SK-N-SH treated with all-trans-retinoic acid at 6 μM for 48 hours (cell line): Measurements from ENCODE around the gene PDE1C.
A peak's percentile ranks its signal among the peaks of the same experiment; 100 is the strongest.

ENCODE experiments used
- ATAC-seq: fragments of 200-7000 bp; cut with Tn5 transposase; 3 replicates; pipeline ENCODE4 v1.9.1; 2020; ENCODE audit warnings: mild to moderate bottlenecking, moderate library complexity
- ARNTL ChIP-seq: fragments of 450-650 bp; formaldehyde crosslinking; IDR thresholded peaks from 2 replicates; pipeline ENCODE4 v1.5.0; 2020; ENCODE audit warnings: low read depth, mild to moderate bottlenecking, moderate library complexity, borderline replicate concordance
- BACH2 ChIP-seq: fragments of 250-450 bp; sonication (Bioruptor Pico); IDR thresholded peaks from 2 replicates; pipeline ENCODE4 v1.9.0; 2021; ENCODE audit warnings: mild to moderate bottlenecking, borderline replicate concordance
- CREB5 ChIP-seq: fragments of 250-450 bp; sonication (Bioruptor Pico); IDR thresholded peaks from 2 replicates; pipeline ENCODE4 v1.5.1; 2020; ENCODE audit warnings: low read depth, mild to moderate bottlenecking, moderate library complexity
- CSRNP3 ChIP-seq: fragments of 250-450 bp; sonication (Bioruptor Pico); IDR thresholded peaks from 2 replicates; pipeline ENCODE4 v1.5.1; 2021; ENCODE audit warnings: mild to moderate bottlenecking, moderate library complexity
- ESRRG ChIP-seq: fragments of 250-450 bp; sonication (Bioruptor Pico); IDR thresholded peaks from 2 replicates; pipeline ENCODE4 v1.6.1; 2021; ENCODE audit warnings: mild to moderate bottlenecking
- GLIS3 ChIP-seq: fragments of 250-450 bp; sonication (Bioruptor Pico); IDR thresholded peaks from 2 replicates; pipeline ENCODE4 v1.5.0; 2020; ENCODE audit warnings: mild to moderate bottlenecking, moderate library complexity
- ISL1 ChIP-seq: fragments of 250-450 bp; sonication (Bioruptor Pico); IDR thresholded peaks from 2 replicates; pipeline ENCODE4 v2.1.2; 2022; ENCODE audit warnings: mild to moderate bottlenecking, moderate library complexity
- OSR1 ChIP-seq: fragments of 250-450 bp; sonication (Bioruptor Pico); IDR thresholded peaks from 2 replicates; pipeline ENCODE4 v1.8.0; 2022; ENCODE audit warnings: moderate library complexity, mild to moderate bottlenecking, inconsistent platforms
- POU6F1 ChIP-seq: fragments of 250-450 bp; sonication (Bioruptor Pico); IDR thresholded peaks from 2 replicates; pipeline ENCODE4 v1.8.0; 2021; ENCODE audit warnings: low read depth, mild to moderate bottlenecking, moderate library complexity, borderline replicate concordance
- PPARA ChIP-seq: fragments of 250-450 bp; sonication (Bioruptor Pico); IDR thresholded peaks from 2 replicates; pipeline ENCODE4 v1.5.0; 2020; ENCODE audit warnings: mild to moderate bottlenecking, borderline replicate concordance
- RARB ChIP-seq: fragments of 250-450 bp; sonication (Bioruptor Pico); IDR thresholded peaks from 2 replicates; pipeline ENCODE4 v1.8.0; 2021; ENCODE audit warnings: mild to moderate bottlenecking, moderate library complexity
- SNAI2 ChIP-seq: fragments of 250-450 bp; sonication (Bioruptor Pico); IDR thresholded peaks from 2 replicates; pipeline ENCODE4 v1.5.0; 2020; ENCODE audit warnings: mild to moderate bottlenecking, moderate library complexity
- TCF4 ChIP-seq: fragments of 250-450 bp; sonication (Bioruptor Pico); IDR thresholded peaks from 2 replicates; pipeline ENCODE4 v1.8.0; 2021; ENCODE audit warnings: mild to moderate bottlenecking, moderate library complexity, borderline replicate concordance
- TOX ChIP-seq: fragments of 250-450 bp; sonication (Bioruptor Pico); IDR thresholded peaks from 2 replicates; pipeline ENCODE4 v1.8.0; 2021; ENCODE audit warnings: mild to moderate bottlenecking, moderate library complexity, borderline replicate concordance
- TSHZ2 ChIP-seq: fragments of 250-450 bp; sonication (Bioruptor Pico); IDR thresholded peaks from 2 replicates; pipeline ENCODE4 v1.5.0; 2020; ENCODE audit warnings: mild to moderate bottlenecking, moderate library complexity
- ZC3H10 ChIP-seq: fragments of 250-450 bp; sonication (Bioruptor Pico); IDR thresholded peaks from 2 replicates; pipeline ENCODE4 v1.5.1; 2021; ENCODE audit warnings: mild to moderate bottlenecking, moderate library complexity
- ZFP3 ChIP-seq: fragments of 250-450 bp; sonication (Bioruptor Pico); IDR thresholded peaks from 2 replicates; pipeline ENCODE4 v1.5.0; 2020; ENCODE audit warnings: mild to moderate bottlenecking, moderate library complexity
- ZFP30 ChIP-seq: fragments of 450-650 bp; formaldehyde crosslinking; IDR thresholded peaks from 2 replicates; pipeline ENCODE4 v1.5.0; 2022; ENCODE audit warnings: mild to moderate bottlenecking, moderate library complexity
- TF ChIP-seq, protein P1 (sequence below): fragments of 250-450 bp; sonication (Bioruptor Pico); IDR thresholded peaks from 2 replicates; pipeline ENCODE4 v1.8.0; 2020; ENCODE audit warnings: mild to moderate bottlenecking, moderate library complexity, borderline replicate concordance

PDE1C gene

DNA sequence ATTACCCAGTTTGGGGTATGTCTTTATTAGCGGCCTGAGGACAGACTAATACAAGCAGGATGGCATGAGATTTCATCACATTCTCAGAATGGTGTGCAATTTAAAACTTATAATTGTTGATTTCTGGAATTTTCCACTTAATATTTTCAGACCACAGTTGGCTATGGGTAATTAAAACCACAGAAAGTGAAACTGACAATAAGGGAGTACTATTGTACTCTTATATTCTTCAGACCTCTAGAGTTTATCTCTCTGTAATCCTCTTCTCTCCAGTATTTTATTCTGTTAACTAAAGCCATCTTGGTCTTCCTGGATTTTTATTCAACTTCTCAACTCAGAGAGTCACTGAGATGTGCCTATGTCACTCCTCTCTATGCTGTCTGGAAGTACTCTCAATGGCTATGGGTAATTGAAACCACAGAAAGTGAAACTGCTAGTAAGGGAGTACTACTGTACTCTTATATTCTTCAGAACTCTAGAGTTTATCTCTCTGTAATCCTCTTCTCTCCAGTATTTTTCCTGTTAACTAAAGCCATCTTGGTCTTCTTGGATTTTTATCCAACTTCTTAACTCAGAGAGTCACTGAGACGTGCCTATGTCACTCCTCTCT is 264.9 kb downstream of the PDE1C start:
- peak; percentile 62 for ATAC-seq
- TF ChIP-seq CREB5 (no peak), ZFP3 (CRISPR knock-in tag) (no peak), OSR1 (CRISPR knock-in tag) (no peak), SNAI2 (CRISPR knock-in tag) (no peak), RARB (no peak)

DNA sequence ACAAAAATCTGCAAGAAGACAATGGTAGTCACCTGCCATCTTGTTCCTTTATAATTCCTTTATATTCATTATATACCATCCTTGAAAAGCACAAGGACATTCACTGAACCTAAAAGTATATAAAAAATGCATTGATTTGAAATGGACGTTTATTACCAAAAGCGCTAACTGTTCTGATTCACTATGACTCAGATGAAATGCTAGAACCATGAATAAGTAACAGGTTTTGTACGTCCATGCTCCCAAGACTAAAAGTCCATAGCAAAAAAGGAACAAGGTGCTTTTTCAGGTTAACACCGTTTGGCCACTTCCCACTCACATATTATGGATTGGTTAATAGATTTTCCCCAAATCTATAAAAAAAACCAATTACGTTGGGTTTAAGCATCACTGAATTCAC is 273.8 kb downstream of the PDE1C start:
- ATAC-seq, result no peak
- TF ChIP-seq ISL1 (CRISPR knock-in tag) (no peak), BACH2 (CRISPR knock-in tag) (no peak), TOX (CRISPR knock-in tag) (no peak), GLIS3 (CRISPR knock-in tag) (no peak), TCF4 (no peak), CSRNP3 (CRISPR knock-in tag) (no peak), ZC3H10 (no peak), SNAI2 (CRISPR knock-in tag) (no peak), ZFP30 (CRISPR knock-in tag) (no peak)

- ATAC-seq, result no peak
- TF ChIP-seq POU6F1 (CRISPR knock-in tag) (no peak), RARB (no peak), TCF4 (no peak), OSR1 (CRISPR knock-in tag) (no peak)
- TF ChIP-seq, all 23 proteins: peak for 0
These were observed 275.3 kb downstream of the PDE1C start for GRCh38 chr7:31794851-31795344.

DNA sequence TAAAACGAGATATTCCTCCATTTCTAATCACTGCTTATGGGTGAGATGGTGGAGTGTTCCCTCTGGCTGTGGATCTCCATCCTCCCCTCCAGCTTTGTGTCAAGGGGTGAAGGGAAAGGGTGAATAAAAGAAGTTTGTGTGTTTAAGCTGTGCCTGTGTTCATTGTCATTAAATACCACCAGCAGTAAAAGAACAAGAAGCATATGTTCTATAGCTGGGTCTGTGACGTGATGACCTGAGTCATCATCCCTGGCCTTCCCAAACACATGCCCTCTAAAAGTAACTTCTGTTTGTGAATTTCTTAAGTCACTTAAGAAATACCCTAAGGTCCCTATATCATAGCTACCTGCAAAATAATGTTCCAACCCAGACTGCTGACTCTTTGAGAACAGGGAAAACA is 278.3 kb downstream of the PDE1C start:
- no peak for ATAC-seq
- TF ChIP-seq CSRNP3 (CRISPR knock-in tag), result no peak
- no peak for TF ChIP-seq OSR1 (CRISPR knock-in tag)
- TF ChIP-seq BACH2 (CRISPR knock-in tag), result no peak
- TF ChIP-seq, protein P1, sequence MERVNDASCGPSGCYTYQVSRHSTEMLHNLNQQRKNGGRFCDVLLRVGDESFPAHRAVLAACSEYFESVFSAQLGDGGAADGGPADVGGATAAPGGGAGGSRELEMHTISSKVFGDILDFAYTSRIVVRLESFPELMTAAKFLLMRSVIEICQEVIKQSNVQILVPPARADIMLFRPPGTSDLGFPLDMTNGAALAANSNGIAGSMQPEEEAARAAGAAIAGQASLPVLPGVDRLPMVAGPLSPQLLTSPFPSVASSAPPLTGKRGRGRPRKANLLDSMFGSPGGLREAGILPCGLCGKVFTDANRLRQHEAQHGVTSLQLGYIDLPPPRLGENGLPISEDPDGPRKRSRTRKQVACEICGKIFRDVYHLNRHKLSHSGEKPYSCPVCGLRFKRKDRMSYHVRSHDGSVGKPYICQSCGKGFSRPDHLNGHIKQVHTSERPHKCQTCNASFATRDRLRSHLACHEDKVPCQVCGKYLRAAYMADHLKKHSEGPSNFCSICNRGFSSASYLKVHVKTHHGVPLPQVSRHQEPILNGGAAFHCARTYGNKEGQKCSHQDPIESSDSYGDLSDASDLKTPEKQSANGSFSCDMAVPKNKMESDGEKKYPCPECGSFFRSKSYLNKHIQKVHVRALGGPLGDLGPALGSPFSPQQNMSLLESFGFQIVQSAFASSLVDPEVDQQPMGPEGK (CRISPR knock-in tag), result no peak
- no peak for TF ChIP-seq ZFP30 (CRISPR knock-in tag)
- no peak for TF ChIP-seq POU6F1 (CRISPR knock-in tag)
- no peak for TF ChIP-seq TCF4
- no peak for TF ChIP-seq ARNTL (CRISPR knock-in tag)
- no peak for TF ChIP-seq TSHZ2 (CRISPR knock-in tag)
- TF ChIP-seq PPARA, result no peak
- no peak for TF ChIP-seq CREB5
- no peak for TF ChIP-seq ESRRG (CRISPR knock-in tag)
- TF ChIP-seq TOX (CRISPR knock-in tag), result no peak
- TF ChIP-seq, all 23 proteins: peak for 0
